Coronary artery (tissue), 2 donors: ENCODE data around the gene GPX3.

Experiments
- DNase-seq: peaks from one replicate; pipeline ENCODE4 v3.0.0-alpha.2; 2017; ENCODE audit warnings: low spot score
- H3K27ac ChIP-seq, 2 donors: fragments of 200-600 bp; sonication (generic); one replicate each; pipeline ENCODE4 v1.5.1; 2016 to 2019
- H3K4me3 ChIP-seq: fragments of 200-600 bp; sonication (generic); 2 replicates; pipeline ENCODE4 v1.5.1; 2016; ENCODE audit warnings: mild to moderate bottlenecking, moderate library complexity
- CTCF ChIP-seq: fragments of 200-600 bp; sonication (generic); IDR thresholded peaks from one replicate; pipeline ENCODE4 v1.5.1; 2019; ENCODE audit warnings: antibody characterized with exemption

GPX3 gene

GRCh38 chr5:151055336-151055735, 34.9 kb downstream of the GPX3 start:
- H3K4me3 ChIP-seq: no peak overlapping the region
- no peak overlapping the region for H3K27ac ChIP-seq
- DNase-seq: no peak
- TF ChIP-seq CTCF: no peak

GRCh38 chr5:151056379-151057325, 36.3 kb downstream of the GPX3 start:
- DNase-seq: no peak
- Histone ChIP-seq H3K27ac (no peak overlapping the region), H3K4me3 (no peak overlapping the region)
- TF ChIP-seq CTCF: no peak

GRCh38 chr5:151058301-151058700, 37.9 kb downstream of the GPX3 start:
- Histone ChIP-seq H3K27ac (no peak overlapping the region), H3K4me3 (no peak overlapping the region)
- TF ChIP-seq CTCF: no peak
- no peak for DNase-seq

- Histone ChIP-seq H3K4me3 (no peak overlapping the region), H3K27ac (peak overlapping the region in 1 of 2 donors; percentile 28)
- no peak for DNase-seq
- no peak for TF ChIP-seq CTCF
Measured at GRCh38 chr5:151058891-151059489, 38.6 kb downstream of the GPX3 start.

GRCh38 chr5:151060742-151061141, 40.4 kb downstream of the GPX3 start:
- no peak for DNase-seq
- H3K27ac ChIP-seq: peak overlapping the region; percentile 39 to 52

GRCh38 chr5:151062405-151063141, 42.2 kb downstream of the GPX3 start:
- peak overlapping the region; percentile 63 to 86 for H3K27ac ChIP-seq
- no peak for DNase-seq
- TF ChIP-seq CTCF: no peak
- peak overlapping the region; percentile 47 for H3K4me3 ChIP-seq

More at GRCh38 chr5:151060742-151061141, 40.4 kb downstream of the GPX3 start:
- H3K4me3 ChIP-seq: no peak overlapping the region
- no peak for TF ChIP-seq CTCF
